Stimulated activated CD8-positive, alpha-beta memory T cell treated with anti-CD3 and anti-CD28 coated beads, Interleukin-7, amount 100 ng/mL, for 24 hours (primary cell): ENCODE measurements around the gene RSF1.
"Not testable (repeated sequence)": the region's sequence is repeated elsewhere in the genome, so short reads cannot be mapped to it uniquely, and the experiment has no call there.

Experiments used
- DNase-seq: peaks from one replicate; pipeline ENCODE4 v3.0.0-alpha.2; 2020; ENCODE audit warnings: low read depth

Gene RSF1

GRCh38 chr11:77672264-77672663 is 148.3 kb downstream of the RSF1 start:
- no peak for DNase-seq

GRCh38 chr11:77669848-77670511 is 150.5 kb downstream of the RSF1 start:
- DNase-seq: no peak

GRCh38 chr11:77668760-77669159 is 151.8 kb downstream of the RSF1 start:
- no peak for DNase-seq

- DNase-seq: no peak
Observed at GRCh38 chr11:77665240-77665965, 155.1 kb downstream of the RSF1 start.

DNA sequence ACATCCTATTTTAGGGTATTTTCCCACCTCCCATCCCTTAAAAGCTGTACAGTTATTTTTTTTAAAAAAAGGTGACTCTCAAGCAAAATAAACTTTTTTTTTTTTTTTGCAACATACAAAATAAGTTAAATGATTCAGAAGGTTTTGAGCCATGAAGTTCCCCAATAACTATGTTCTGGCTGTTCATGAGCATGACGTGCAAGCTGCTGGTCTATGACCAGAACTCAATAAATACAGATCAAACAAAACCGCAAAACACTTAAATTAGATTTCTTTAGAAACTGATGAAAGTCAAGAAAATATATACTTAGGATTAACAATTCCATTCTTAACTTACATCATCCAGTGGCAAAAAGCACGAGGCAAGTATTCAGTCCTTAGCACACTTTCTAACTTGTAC is 158.9 kb downstream of the RSF1 start:
- no peak for DNase-seq

DNA sequence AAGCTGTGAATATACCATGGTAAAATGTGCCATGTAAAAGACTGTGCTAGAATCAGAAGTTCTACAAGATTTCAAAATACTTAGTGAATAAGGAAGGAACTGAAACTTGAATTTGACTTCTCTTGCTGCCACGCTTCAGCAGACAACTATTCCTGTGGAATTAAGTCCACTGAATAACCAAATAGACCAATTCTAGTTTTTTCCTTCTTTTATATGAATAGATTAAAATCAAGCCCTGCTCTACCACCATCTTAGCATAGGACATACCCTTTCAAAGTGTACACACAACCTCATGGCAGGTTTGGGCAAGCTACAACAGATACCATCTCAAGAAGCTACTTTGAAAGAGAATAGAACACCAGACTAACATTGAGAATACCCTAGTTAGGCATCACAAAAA is 159.6 kb downstream of the RSF1 start:
- DNase-seq: no peak

DNA sequence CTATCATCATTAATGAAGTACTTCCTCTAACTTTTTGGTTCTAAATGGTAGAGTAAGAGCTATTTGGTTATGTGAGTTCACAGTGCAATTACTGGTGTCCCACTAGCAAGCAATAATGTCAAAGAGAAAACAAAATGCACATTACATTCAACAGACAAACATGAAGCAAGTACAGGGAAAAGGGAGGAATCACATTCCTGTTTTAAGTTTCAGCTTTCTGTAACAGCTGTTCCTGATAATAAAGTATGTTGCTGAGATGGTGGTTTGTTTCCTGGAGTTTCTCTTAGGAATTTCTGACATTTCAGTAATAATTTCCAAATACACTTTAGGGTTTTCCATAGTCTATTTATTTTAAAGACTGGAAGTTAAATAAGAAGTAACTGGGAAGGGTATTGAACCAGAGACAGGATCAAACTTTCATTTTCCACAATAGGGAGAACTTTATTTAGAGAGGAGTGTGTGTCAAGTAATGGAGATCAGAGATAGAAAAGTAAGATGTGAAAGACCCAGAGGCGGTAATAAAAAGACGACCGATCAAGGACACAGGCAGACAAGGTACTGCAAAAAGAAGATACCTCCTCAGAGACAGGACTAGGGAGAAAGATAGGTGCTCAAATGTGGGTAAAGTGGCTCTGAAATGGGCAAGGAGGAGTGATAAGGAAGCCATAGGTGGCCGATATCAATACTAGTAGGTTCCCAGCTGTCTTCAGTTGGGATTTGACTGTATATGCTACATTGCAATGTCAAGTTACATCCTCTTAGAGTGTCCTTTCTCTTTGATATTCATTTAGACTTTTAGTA is 162.1 kb downstream of the RSF1 start:
- no peak for DNase-seq

DNA sequence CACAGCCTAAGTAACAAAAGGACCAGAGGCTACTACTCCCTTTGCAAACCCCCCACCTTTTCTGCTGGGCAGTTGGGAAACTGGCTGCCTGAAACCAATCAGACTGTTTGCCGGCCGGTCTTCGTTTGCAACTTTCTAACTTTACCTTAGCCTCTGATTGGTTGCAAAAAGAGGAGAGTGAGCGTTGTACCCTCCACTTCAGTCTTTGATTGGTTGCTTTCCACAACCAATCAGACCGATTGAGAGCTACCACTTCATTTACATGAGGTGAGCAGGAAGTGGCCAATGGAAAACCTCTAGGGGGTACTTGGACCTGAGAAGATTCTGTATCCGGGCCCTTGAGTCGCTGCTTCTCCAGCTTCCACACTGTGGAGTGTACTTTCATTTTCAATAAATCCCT is 164.2 kb downstream of the RSF1 start:
- DNase-seq: no peak

GRCh38 chr11:77654770-77655434 is 165.6 kb downstream of the RSF1 start:
- DNase-seq: no peak

DNA sequence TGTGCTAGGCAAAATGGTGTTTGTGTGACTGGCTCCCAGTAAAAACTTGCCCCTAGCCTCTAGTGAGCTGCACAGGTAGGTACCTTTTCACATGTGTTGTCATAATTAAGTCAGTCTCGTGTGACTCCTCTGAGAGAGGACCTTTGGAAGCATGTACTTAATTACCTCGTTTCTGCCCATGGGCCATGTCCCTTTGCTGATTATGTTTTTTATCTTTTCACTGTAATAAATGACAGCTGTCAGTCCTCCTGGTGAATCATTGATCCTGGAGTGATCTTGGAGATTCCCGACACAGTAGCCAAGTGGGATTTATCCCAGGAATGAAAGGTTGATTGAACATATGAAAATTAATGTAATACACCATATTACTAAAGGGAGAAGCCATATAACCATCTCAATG is 170.4 kb downstream of the RSF1 start:
- DNase-seq: no peak

- no peak for DNase-seq
Observed at GRCh38 chr11:77647654-77648305, 172.7 kb downstream of the RSF1 start.

DNA sequence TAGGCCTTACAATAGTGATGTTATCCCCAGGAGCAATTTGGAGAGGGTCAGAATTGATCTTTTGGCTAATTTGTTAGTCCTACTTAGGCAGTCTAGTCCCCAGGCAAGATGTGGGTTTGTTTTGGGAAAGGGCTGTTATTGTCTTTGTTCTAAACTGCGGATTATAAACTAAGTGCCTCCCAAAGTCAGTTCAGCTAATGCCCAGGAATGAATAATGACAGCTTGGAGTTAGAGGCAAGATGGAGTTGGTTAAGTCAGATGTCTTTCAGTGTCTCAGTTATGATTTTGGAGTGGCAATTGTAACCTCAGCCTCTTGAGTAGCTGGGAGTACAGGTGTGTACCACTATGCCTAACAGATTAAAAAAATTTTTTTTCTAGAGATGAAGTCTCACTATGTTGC is 175.6 kb downstream of the RSF1 start:
- no peak for DNase-seq

GRCh38 chr11:77642228-77642627 is 178.3 kb downstream of the RSF1 start:
- DNase-seq: no peak

- DNase-seq: peak; percentile 64
Observed at GRCh38 chr11:77637345-77638165, 183.0 kb downstream of the RSF1 start, which contains the start of gene CLNS1A. TSS of gene CLNS1A (minus strand) at chr11:77637794. CDS start at chr11:77637714, 80 bp downstream.

GRCh38 chr11:77636731-77637344 is 183.7 kb downstream of the RSF1 start:
- DNase-seq: no peak

DNA sequence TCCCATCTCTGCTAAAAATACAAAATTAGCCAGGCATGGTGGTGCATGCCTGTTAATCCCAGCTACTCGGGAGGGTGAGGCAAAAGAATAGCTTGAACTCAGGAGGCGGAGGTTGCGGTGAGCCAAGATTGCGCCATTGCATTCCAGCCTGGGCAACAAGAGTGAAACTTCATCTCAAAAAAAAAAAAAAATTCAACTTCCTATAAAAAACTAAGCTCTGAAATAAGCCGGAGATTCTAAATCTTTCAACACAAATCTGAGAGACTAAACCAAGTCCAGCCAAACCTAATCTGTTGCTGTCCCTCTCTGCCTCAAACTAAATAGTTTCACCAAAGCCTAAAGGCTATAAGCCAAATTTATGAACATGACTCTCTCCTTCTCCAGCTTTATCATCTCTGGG is 186.6 kb downstream of the RSF1 start:
- not testable (repeated sequence) for DNase-seq

DNA sequence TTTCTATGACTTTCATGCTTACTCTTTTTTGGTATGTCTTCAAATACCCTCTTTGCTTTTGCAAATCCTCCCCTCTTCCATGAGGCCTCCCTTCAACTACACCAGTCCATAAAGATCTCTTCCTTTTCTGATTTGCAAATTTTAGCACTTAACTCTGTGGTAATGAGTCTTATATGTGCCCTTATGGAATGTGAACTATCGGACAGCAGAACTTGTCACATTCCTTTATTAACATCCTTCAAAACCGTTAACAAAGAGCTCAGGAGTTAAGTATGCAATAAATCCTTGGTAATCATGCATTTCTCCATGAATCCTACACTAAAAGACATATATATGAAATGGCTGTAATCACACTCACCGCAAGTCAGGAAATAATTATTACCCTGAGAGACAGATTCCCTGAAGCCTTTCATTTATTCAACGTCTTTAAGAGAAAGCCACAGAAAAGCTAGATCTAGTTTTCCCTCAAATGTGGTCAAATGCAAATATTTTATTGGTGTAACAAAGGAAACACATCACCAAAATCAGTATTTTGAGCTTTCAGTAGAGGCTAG is 190.3 kb downstream of the RSF1 start:
- DNase-seq: no peak

DNA sequence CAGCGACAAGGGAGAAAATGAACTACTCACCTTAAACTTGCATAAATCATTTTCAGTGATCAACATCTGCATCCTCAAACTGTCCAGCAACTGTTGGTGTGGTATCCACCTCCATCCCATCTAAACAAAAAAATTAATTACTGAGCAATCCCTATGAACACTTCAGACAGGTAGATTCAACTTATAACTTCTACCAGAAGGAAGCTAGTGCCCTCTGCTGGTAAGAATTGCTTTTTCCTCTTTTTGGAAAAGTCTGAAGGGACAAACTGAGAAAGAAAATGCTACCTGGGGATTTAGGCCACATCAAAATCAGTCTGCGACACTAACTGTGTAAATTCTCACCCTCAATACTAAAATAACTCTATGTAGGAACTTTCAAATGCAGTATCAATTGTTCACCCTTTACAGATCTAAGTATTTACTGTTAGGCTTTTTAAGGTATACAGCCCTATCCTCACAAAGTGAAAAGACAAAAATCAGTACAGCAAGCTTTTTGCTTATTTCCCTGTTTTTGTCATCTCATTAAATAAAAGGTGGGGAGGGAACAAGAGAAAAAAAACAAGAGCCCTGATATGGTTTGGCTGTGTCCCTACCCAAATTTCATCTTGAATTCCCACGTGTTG is 200.8 kb downstream of the RSF1 start:
- DNase-seq: no peak

DNA sequence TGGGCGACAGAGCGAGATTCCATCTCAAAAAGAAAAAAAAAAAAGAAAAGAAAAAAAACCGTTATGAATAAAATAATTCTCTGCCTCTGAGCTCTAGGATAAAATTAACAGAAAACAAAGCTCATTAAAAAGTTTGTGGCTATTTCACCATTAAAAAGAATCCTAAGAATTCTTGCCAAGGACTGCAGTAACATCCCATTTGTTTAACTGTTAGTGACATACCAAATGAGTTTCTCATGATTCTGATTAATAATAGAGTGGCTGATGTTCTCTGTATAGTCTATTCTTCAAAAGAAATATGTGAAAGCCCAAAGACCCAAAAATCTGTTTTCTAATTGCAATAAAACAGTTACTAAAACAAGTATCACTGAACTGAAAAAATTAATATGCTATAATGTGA is 202.6 kb downstream of the RSF1 start:
- DNase-seq: no peak

- DNase-seq: no peak
Observed at GRCh38 chr11:77611921-77612320, 208.6 kb downstream of the RSF1 start.
